Measurements from ENCODE around the gene CLCN7. TPM values are rescaled to one million over a fixed set of nuclear protein-coding genes. Genes with fewer than 3 reads are reported as not detected.

CLCN7 gene
- total RNA-seq, 4 donors from 2014 or later, result 33.0 to 67.7 (median 39.2) TPM

DNA sequence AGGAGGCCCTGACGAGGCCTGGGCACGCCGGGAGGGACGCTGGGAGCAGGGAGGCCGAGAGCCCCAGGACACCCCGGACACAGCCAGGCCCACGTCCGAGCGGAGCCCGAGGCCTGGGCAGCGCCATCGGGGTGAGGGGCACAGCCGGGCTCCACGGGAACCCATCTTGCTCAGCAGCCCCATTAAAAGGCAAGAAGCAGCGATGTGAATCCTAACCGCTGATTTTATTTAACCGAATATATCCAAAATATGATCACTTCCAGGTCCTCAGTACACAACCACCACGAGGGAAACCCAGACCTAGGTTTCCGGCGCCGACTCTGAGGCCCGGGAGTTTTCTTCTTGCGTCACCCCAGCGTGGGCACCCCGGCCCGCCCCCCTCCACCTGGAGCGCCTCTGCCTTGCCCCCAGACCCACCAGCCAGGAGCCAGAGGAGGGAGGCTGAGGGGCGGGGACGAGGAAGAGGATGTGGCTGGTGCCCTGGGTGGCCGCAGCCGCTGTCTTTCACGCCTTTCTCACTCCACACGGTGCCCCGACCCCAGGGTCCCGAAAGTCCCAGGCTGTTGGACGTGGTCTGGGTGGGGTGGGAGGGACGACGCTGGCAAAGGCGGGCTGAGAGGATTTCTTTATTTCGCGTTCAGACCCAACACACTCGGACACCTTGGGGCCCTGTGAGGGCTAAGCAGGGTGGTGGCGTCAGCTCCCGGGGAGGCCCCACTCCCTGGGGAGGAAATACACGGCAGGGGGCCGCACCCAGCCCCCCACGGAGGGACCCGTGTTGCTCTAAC lies 29.9 kb downstream of the CLCN7 start:
- no peak overlapping the region for H3K4me3 ChIP-seq
- ATAC-seq, result no peak
- TF ChIP-seq, protein P1, sequence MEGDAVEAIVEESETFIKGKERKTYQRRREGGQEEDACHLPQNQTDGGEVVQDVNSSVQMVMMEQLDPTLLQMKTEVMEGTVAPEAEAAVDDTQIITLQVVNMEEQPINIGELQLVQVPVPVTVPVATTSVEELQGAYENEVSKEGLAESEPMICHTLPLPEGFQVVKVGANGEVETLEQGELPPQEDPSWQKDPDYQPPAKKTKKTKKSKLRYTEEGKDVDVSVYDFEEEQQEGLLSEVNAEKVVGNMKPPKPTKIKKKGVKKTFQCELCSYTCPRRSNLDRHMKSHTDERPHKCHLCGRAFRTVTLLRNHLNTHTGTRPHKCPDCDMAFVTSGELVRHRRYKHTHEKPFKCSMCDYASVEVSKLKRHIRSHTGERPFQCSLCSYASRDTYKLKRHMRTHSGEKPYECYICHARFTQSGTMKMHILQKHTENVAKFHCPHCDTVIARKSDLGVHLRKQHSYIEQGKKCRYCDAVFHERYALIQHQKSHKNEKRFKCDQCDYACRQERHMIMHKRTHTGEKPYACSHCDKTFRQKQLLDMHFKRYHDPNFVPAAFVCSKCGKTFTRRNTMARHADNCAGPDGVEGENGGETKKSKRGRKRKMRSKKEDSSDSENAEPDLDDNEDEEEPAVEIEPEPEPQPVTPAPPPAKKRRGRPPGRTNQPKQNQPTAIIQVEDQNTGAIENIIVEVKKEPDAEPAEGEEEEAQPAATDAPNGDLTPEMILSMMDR (IDR thresholded peaks at IDR 0.05), result no peak
- TF ChIP-seq EP300 (IDR thresholded peaks at IDR 0.05) (no peak), POLR2A (IDR thresholded peaks at IDR 0.05) (no peak), POLR2AphosphoS5 (IDR thresholded peaks at IDR 0.05) (no peak)
- no peaks in the 10 kb centered on the region for H3K27me3 ChIP-seq
- WGBS, 2 donors (ENCODE audit: low coverage in 1 of 2), result 95 to 97% methylated on average over 7 of the region's 48 CpGs
- H3K9me3 ChIP-seq, result no peaks in the 10 kb centered on the region
- H3K4me1 ChIP-seq, result no peaks in the 10 kb centered on the region
- peaks cover 0 to 53% of the 10 kb centered on the region in 2 donors for H3K36me3 ChIP-seq
- no peak overlapping the region for H3K27ac ChIP-seq

DNA sequence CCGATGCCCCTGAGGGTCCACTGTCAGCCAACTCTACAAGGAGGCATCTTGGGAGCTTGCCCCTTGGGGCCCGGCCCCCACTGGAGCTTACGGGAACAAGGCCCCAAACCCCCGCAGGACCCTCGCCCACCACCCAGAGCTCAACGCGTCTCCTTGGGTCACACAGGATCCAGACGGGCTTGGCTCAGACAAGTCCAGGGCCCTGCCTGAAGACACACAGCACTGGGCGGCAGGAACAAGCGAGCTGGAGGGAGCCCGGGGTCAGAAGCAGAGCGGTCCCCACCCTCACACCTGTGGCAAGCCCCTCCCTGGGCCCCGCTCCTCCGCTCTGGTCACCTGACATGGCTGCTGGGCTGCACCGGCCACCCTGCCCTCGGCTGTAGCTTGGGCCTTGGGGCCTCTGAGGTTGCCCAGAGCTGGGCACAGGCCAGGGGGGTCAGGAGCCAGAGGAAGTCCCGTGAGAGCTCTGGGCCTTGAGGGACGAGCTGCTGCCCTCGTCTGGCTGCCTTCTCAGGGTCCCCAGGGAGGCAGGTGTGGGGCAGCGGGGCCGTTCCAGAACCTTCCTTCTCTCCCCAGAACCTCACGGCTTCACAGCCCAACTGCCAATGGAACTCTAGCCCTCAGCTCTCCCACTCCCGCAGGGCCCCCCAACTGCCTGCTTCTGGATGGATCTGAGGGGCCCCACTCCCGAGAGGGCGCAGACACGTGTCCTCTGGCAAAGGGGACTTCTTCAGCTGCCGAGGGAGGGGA lies 30.7 kb downstream of the CLCN7 start, which contains the start of gene CCDC154:
Gene CCDC154, minus strand, starts transcription at position 577 of the 750 bp plus-strand sequence. Its CDS starts 234 bp downstream, at position 343.
- WGBS, 2 donors (ENCODE audit: low coverage in 1 of 2), result no CpG with 5 or more reads among the region's 27 CpGs
- ATAC-seq, result no peak
- TF ChIP-seq POLR2A (IDR thresholded peaks at IDR 0.05) (no peak), POLR2AphosphoS5 (IDR thresholded peaks at IDR 0.05) (no peak), EP300 (IDR thresholded peaks at IDR 0.05) (no peak)
- TF ChIP-seq, protein P1 (IDR thresholded peaks at IDR 0.05), result no peak

DNA sequence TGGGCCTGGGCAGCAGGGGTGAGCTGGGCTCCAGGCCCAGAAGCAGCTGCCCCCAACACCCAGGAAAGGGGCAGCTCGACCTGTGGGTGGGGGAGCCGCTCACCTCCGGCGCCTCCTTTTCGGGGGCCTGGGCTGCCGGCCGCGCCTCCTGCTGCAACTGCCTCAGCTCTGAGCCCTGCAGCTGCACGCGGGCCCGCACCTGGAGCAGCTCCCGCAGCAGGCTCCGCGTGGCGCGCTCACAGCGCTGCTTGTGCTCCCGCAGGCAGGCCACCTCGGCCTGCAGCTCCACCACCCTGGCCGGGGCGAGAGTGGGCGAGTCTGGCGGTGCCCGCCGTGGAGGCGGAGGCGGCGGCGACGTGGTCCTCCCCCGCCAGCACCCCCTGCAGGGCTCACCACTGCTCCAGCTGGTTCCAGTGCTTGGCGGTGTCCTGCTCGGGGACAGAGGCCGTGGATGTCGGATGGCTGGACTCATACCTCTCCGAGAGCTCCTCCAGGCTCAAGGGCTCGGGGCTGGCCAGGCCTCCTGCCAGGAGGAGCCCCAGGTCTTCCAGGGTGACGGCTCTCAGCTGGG lies 31.3 kb downstream of the CLCN7 start:
- no CpG with 5 or more reads among the region's 38 CpGs for WGBS, 2 donors (ENCODE audit: low coverage in 1 of 2)
- H3K4me3 ChIP-seq, result no peak overlapping the region
- ATAC-seq, result no peak
- no peak overlapping the region for H3K27ac ChIP-seq
- no peak for TF ChIP-seq POLR2AphosphoS5 (IDR thresholded peaks at IDR 0.05)
- TF ChIP-seq POLR2A (IDR thresholded peaks at IDR 0.05), result no peak
- TF ChIP-seq, protein P1 (IDR thresholded peaks at IDR 0.05), result no peak
- no peak for TF ChIP-seq EP300 (IDR thresholded peaks at IDR 0.05)
- H3K27me3 ChIP-seq, result no peaks in the 10 kb centered on the region
- no peaks in the 10 kb centered on the region for H3K9me3 ChIP-seq
- peaks cover 0 to 39% of the 10 kb centered on the region in 2 donors for H3K36me3 ChIP-seq
- no peaks in the 10 kb centered on the region for H3K4me1 ChIP-seq

More for the DNA sequence above, 30.7 kb downstream of the CLCN7 start, which contains the start of gene CCDC154:
- no peaks in the 10 kb centered on the region for H3K9me3 ChIP-seq
- H3K27me3 ChIP-seq, result no peaks in the 10 kb centered on the region
- no peaks in the 10 kb centered on the region for H3K4me1 ChIP-seq
- H3K4me3 ChIP-seq, result no peak within 1 kb of the TSS
- H3K27ac ChIP-seq, result no peak within 1 kb of the TSS
- peaks cover 0 to 46% of the 10 kb centered on the region in 2 donors for H3K36me3 ChIP-seq

DNA sequence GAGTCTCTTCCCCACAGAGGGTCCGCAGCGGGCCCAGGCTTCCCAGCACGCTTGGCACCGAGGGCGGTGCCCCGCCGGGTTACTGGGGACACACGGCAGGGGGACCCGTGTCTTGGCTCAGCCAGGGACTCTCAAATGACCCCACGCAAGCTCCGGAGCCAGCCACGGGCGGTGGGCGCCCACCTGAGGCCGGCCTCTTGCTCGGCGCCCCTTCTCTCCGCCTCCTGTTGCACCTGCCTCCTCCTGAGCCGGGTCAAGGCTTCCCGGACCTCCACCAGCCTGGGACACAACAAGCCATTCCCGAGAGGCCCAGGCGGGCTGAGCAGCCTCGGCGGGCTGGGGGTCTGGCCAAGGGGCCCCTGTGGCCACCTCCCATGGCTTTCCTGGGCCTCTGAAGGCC lies 32.1 kb downstream of the CLCN7 start:
- ATAC-seq, result no peak
- Histone ChIP-seq H3K9me3 (no peaks in the 10 kb centered on the region), H3K4me1 (no peaks in the 10 kb centered on the region), H3K36me3 (peaks cover 0 to 34% of the 10 kb centered on the region in 2 donors), H3K27ac (no peak overlapping the region), H3K27me3 (no peaks in the 10 kb centered on the region), H3K4me3 (no peak overlapping the region)
- 100% methylated on average over 3 of the region's 24 CpGs; no CpG with 5 or more reads in 1 of the 2 donors for WGBS, 2 donors (ENCODE audit: low coverage in 1 of 2)
- TF ChIP-seq POLR2A (IDR thresholded peaks at IDR 0.05) (no peak), EP300 (IDR thresholded peaks at IDR 0.05) (no peak), POLR2AphosphoS5 (IDR thresholded peaks at IDR 0.05) (no peak)
- TF ChIP-seq, protein P1 (IDR thresholded peaks at IDR 0.05), result no peak

Data from gastroesophageal sphincter (tissue), 4 donors.